Measurements from ENCODE around the gene DNER. TPM values are rescaled to one million over a fixed set of nuclear protein-coding genes. Genes with fewer than 3 reads are reported as not detected.
"Not testable (repeated sequence)": the region's sequence is repeated elsewhere in the genome, so short reads cannot be mapped to it uniquely, and the experiment has no call there.

The DNER gene
- total RNA-seq, 1 experiment from 2014 or later, result 5.5 TPM

GRCh38 chr2:229719926-229720647 is 5.7 kb upstream of the DNER start:
- peak; percentile 10 for DNase-seq (ENCODE audit: low read depth)
- in situ Hi-C loops (cut with HindIII; ENCODE audit: low pct_unique_long_range_greater_than_20kb, low sequenced_read_pairs), result no loop called here

DNA sequence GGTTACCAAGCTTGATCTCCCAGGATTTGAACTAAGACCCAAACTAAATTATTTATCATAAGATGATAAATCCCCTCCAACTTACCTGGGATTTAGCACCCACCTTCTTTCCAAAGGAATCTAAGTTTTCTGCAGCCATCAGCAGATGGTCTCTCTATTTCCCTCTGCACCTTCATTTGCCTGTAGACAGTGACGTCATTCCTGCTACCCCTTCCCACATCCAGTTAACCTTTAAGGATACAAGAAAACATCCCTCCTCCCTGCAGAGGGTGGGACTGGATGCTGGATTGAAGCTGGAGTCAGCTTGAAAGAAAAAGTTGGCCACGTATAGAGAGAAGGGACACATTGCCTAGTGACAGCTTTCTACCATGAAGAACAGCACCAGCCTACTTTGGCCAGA is 3.7 kb upstream of the DNER start:
- DNase-seq (ENCODE audit: low read depth), result no peak
- in situ Hi-C loops (cut with HindIII; ENCODE audit: low pct_unique_long_range_greater_than_20kb, low sequenced_read_pairs), result no loop called here

GRCh38 chr2:229715895-229716507 is 1.6 kb upstream of the DNER start:
- peak; percentile 21 for DNase-seq (ENCODE audit: low read depth)
- in situ Hi-C loops (cut with HindIII; ENCODE audit: low pct_unique_long_range_greater_than_20kb, low sequenced_read_pairs), result no loop called here

DNA sequence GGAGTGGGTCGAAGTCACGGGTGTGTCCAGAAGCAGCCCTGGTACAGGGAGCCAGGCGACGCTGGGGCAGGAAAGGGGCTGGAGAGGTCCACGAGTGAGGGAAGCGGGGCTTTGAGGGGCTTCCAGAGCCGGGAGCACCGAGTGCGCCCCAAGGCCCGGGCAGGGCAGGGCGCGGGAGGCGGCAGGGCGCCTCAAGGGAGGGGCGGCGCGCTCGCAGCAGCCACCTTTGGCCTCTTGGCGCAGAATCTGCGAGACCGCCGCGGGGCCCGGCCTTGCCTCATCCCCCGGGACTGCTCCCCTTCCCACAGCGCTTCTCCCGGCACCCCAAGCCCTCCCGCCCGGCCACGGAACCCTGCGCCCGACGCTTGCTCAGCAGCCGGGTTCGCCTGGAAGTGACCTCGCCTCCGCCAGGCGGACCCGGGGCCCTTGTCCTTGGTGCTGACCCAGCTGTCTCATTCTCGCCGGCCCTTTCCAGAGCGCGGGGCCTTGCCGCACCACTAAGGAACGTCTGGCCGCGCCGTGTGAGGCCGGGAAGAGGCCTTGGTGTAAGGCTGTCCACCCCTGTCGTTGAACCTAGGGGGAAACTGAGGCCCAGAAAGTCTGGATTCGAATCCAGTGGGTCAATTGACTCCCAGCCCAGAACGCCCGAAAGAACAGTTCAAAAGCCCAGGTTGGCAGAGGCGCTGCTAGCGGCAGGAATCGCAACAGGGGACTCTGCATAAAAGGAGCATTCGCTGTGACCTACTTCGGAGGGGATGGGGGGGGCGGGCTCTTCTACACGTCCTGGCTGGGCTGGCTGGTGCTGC is 584 bp upstream of the DNER start:
- in situ Hi-C loops (cut with HindIII; ENCODE audit: low pct_unique_long_range_greater_than_20kb, low sequenced_read_pairs), result no loop called here

GRCh38 chr2:229713371-229714079 is 830 bp downstream of the DNER start:
- in situ Hi-C loops (cut with HindIII; ENCODE audit: low pct_unique_long_range_greater_than_20kb, low sequenced_read_pairs), result no loop called here
- peak; percentile 49 for DNase-seq (ENCODE audit: low read depth)

More for the DNA sequence above, 584 bp upstream of the DNER start:
- DNase-seq (ENCODE audit: low read depth), result peak; percentile 53

DNA sequence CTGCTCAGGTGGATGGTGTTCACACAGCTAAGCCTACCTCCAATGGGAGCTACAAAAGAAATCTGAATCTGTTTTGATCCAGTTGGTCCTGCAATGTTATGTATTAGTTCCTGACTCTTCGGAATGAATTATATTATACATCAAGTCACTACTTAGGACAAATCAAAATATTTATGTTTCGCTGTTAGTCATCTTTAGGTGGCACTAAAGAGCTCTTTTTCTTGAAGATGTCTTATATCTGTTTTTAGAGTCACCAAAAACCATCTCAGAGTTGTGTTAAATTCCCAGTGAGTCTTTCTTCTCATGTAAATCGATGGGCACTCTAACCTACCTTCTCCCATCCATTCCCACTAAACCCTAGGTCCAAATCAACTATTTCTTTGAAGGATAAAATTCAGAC is 2.2 kb downstream of the DNER start:
- in situ Hi-C loops (cut with HindIII; ENCODE audit: low pct_unique_long_range_greater_than_20kb, low sequenced_read_pairs), result no loop called here
- no peak for DNase-seq (ENCODE audit: low read depth)

DNA sequence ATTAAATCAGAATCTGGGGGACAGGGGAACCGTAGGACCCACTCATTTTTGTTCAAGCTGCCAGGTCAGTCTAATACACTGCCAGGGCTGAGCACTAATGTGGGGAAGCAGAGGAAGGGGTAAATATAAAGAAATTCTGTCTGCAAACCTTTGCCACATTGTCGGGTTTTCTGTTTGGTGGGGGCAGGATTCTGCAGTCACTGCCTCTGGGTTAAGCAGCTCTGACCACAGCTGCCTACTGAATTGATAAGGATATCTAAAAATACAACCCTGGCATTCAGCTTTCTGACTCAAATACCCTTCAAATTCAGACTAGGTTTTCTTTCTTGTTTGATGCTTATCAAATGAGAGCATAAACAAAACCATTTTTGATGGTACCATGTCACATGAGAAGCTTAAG is 6.0 kb downstream of the DNER start:
- in situ Hi-C loops (cut with HindIII; ENCODE audit: low pct_unique_long_range_greater_than_20kb, low sequenced_read_pairs), result no loop called here
- DNase-seq (ENCODE audit: low read depth), result no peak

DNA sequence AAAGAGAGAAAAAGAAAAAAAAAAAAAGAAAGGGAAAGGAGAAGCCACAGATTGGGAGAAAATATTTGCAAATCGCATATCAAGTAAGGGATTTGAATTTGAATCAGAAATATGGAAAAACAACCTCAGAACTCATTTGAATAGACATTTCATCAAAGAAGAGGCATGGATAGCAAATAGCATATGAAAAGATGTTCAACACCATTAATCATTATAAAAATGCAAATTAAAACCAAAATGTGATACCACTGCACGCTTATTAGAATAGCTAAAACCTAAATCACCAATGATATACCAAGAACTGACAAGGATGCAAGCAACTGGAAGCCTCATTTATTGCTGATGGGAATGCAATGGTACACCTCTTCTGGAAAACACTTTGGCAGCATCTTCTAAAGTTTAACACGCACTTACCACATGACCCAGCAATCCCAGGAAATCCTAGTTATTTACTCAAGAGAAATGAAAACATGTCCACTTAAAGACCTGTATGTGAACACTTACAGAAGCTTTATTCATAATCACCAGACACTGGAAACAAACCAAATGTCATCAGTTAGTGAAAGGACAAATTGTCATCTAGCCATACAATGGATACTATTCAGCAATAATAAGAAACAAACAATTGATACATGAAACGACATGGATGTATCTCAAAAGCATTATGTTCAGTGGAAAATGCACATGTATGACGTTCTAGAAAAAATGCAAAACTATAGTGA is 10.3 kb downstream of the DNER start:
- in situ Hi-C loops (cut with HindIII; ENCODE audit: low pct_unique_long_range_greater_than_20kb, low sequenced_read_pairs), result no loop called here
- no peak for DNase-seq (ENCODE audit: low read depth)

DNA sequence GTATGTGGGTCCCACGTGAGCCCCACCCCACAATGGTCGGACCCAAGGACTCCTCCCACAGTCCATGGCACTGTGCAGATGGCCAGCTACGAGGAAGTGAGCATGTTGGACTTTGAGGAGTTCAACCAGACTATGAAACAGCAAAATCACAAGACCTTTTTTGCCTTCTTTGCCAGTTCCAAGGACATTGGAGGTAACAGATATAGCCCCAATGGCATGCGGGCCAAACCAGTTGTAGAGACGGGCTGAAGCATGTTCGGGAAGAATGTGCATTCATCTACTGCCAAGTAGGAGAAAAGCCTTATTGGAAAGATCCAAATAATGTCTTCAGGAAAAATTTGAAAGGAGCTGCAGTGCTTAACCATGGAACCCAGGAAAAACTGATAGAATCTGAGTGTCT is 12.6 kb downstream of the DNER start:
- in situ Hi-C loops (cut with HindIII; ENCODE audit: low pct_unique_long_range_greater_than_20kb, low sequenced_read_pairs), result no loop called here
- DNase-seq (ENCODE audit: low read depth), result no peak

DNA sequence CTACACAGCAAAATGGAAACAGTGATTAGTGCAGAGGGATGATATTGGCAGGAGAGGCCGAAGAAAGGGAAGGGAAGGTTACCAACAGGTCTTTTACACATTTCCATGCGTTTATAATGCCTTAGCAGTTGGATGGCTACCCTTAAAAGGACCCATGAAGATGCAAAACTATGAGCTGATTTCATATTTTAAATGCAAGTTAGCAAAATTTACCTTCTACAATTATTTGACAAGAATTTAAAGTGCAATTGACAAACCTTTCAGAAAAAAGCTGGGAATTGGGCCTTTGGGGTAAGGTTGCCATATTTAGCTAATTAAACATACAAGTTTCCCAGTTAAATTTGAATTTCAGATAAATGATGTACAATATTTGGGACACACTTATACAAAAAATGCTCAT is 13.3 kb downstream of the DNER start:
- DNase-seq (ENCODE audit: low read depth), result no peak
- in situ Hi-C loops (cut with HindIII; ENCODE audit: low pct_unique_long_range_greater_than_20kb, low sequenced_read_pairs), result no loop called here

DNA sequence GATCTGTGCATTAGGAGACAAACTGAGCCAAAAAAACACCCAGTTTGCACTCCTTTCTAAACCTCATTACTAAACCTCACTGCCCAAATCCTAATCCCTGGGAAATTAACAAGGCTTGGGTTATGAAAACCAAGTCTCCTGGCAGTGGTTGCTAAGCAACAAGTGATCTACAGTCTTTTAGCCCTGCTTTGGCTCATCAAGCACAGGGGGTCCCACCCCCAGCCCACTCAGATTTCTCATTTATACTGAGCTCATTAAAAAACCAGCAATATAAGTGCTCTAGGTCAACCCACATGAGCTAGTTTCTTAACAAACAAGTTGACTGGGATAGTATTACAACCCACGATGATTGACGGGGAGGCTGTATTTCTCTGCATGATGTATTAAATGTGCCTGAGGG is 18.4 kb downstream of the DNER start:
- in situ Hi-C loops (cut with HindIII; ENCODE audit: low pct_unique_long_range_greater_than_20kb, low sequenced_read_pairs), result no loop called here
- no peak for DNase-seq (ENCODE audit: low read depth)

GRCh38 chr2:229693845-229694244 is 20.5 kb downstream of the DNER start:
- in situ Hi-C loops (cut with HindIII; ENCODE audit: low pct_unique_long_range_greater_than_20kb, low sequenced_read_pairs); DNase-seq (ENCODE audit: low read depth): not testable (repeated sequence)

- in situ Hi-C loops (cut with HindIII; ENCODE audit: low pct_unique_long_range_greater_than_20kb, low sequenced_read_pairs), result no loop called here
- no peak for DNase-seq (ENCODE audit: low read depth)
Observed at GRCh38 chr2:229691631-229692030, 22.7 kb downstream of the DNER start.

GRCh38 chr2:229689307-229689839 is 25.0 kb downstream of the DNER start:
- DNase-seq (ENCODE audit: low read depth), result no peak
- in situ Hi-C loops (cut with HindIII; ENCODE audit: low pct_unique_long_range_greater_than_20kb, low sequenced_read_pairs), result no loop called here

DNA sequence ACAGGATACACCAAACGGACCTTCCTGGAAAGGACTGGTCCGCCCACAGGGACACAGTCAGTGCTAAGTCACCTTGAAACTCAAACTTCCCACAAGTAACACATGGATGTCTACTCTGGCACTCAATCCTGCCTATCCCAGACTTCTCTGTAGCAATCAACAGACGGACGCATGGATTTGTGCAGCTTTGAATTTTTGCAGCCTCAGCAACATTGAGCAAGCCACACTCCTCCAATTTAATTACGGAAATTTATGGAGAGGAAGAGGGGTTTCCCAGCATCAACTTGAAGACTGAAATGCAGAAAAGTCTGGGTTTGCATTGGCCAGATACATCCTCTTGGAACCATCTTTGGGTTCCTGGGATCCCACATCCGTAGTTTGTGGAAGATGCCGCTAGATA is 26.2 kb downstream of the DNER start:
- in situ Hi-C loops (cut with HindIII; ENCODE audit: low pct_unique_long_range_greater_than_20kb, low sequenced_read_pairs), result no loop called here
- no peak for DNase-seq (ENCODE audit: low read depth)

- no peak for DNase-seq (ENCODE audit: low read depth)
- in situ Hi-C loops (cut with HindIII; ENCODE audit: low pct_unique_long_range_greater_than_20kb, low sequenced_read_pairs), result no loop called here
Observed at GRCh38 chr2:229686122-229686919, 28.0 kb downstream of the DNER start.

DNA sequence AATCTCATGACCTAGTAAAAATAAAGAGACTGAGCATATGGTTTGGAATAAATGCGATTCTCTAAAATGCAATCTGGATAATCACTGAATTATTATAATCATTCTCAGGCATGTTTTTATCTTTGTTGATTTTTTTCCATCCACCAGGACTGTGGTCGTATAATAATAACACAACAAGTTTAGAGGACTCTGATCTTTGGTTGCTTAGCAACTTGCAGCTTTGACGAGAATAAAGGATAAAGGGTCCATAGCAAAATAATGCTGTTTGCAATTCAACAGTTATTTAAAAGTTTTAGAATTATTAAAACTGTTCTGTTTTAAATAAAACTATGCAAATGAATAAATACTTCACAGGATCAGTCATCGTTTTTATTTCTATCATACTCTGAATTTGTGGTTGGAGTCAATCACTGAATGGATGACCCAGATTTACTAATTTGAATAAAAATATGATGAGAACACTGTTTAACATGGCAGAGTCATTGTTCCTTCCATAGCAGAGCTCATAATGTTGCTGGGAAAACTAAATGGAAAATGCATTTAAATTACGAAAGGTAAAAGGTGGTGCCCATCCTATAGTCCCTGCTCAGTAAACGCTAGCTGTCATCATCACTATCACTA is 29.3 kb downstream of the DNER start:
- no peak for DNase-seq (ENCODE audit: low read depth)
- in situ Hi-C loops (cut with HindIII; ENCODE audit: low pct_unique_long_range_greater_than_20kb, low sequenced_read_pairs), result no loop called here

All from Caki2 (cell line).